ENCODE measurements around the gene EDC4. TPM values are rescaled to one million over a fixed set of nuclear protein-coding genes. Genes with fewer than 3 reads are reported as not detected.
A peak's percentile ranks its signal among the peaks of the same experiment; 100 is the strongest.

Gene EDC4
- total and polyA plus RNA-seq, 9 of the 15 experiments (the other 6 are each of a cell fraction or from before 2014, with no cell fraction given): 1.1 to 131 (median 74.0) TPM

- TF ChIP-seq, protein P1, sequence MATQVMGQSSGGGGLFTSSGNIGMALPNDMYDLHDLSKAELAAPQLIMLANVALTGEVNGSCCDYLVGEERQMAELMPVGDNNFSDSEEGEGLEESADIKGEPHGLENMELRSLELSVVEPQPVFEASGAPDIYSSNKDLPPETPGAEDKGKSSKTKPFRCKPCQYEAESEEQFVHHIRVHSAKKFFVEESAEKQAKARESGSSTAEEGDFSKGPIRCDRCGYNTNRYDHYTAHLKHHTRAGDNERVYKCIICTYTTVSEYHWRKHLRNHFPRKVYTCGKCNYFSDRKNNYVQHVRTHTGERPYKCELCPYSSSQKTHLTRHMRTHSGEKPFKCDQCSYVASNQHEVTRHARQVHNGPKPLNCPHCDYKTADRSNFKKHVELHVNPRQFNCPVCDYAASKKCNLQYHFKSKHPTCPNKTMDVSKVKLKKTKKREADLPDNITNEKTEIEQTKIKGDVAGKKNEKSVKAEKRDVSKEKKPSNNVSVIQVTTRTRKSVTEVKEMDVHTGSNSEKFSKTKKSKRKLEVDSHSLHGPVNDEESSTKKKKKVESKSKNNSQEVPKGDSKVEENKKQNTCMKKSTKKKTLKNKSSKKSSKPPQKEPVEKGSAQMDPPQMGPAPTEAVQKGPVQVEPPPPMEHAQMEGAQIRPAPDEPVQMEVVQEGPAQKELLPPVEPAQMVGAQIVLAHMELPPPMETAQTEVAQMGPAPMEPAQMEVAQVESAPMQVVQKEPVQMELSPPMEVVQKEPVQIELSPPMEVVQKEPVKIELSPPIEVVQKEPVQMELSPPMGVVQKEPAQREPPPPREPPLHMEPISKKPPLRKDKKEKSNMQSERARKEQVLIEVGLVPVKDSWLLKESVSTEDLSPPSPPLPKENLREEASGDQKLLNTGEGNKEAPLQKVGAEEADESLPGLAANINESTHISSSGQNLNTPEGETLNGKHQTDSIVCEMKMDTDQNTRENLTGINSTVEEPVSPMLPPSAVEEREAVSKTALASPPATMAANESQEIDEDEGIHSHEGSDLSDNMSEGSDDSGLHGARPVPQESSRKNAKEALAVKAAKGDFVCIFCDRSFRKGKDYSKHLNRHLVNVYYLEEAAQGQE (IDR thresholded peaks at IDR 0.05; ENCODE audit: borderline replicate concordance): peak; percentile 6; the same call in 1 of the 2 replicates
- TF ChIP-seq, protein P1 (CRISPR knock-in tag; IDR thresholded peaks at IDR 0.05; ENCODE audit: low read depth): no peak
- no peak for TF ChIP-seq FOXA1 (IDR thresholded peaks at IDR 0.05; ENCODE audit: borderline replicate concordance)
- no peak for TF ChIP-seq RBM22 (IDR thresholded peaks at IDR 0.05; ENCODE audit: low read depth, low read length, poor library complexity, severe bottlenecking)
- TF ChIP-seq ZNF263 (CRISPR knock-in tag; IDR thresholded peaks at IDR 0.05; ENCODE audit: borderline replicate concordance): no peak; the same call in 1 of the 2 replicates
- TF ChIP-seq HDAC3 (IDR thresholded peaks at IDR 0.05; ENCODE audit: borderline replicate concordance, partially characterized antibody): no peak
- peak; percentile 88 for TF ChIP-seq POLR2G (IDR thresholded peaks at IDR 0.05; ENCODE audit: low read depth, low read length)
- TF ChIP-seq CREB5 (CRISPR knock-in tag; IDR thresholded peaks at IDR 0.05): no peak
- TF ChIP-seq, protein P2, sequence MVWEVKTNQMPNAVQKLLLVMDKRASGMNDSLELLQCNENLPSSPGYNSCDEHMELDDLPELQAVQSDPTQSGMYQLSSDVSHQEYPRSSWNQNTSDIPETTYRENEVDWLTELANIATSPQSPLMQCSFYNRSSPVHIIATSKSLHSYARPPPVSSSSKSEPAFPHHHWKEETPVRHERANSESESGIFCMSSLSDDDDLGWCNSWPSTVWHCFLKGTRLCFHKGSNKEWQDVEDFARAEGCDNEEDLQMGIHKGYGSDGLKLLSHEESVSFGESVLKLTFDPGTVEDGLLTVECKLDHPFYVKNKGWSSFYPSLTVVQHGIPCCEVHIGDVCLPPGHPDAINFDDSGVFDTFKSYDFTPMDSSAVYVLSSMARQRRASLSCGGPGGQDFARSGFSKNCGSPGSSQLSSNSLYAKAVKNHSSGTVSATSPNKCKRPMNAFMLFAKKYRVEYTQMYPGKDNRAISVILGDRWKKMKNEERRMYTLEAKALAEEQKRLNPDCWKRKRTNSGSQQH (CRISPR knock-in tag; IDR thresholded peaks at IDR 0.05): no peak
- TF ChIP-seq, protein P3, sequence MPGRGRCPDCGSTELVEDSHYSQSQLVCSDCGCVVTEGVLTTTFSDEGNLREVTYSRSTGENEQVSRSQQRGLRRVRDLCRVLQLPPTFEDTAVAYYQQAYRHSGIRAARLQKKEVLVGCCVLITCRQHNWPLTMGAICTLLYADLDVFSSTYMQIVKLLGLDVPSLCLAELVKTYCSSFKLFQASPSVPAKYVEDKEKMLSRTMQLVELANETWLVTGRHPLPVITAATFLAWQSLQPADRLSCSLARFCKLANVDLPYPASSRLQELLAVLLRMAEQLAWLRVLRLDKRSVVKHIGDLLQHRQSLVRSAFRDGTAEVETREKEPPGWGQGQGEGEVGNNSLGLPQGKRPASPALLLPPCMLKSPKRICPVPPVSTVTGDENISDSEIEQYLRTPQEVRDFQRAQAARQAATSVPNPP (IDR thresholded peaks at IDR 0.05; ENCODE audit: borderline replicate concordance, insufficient read depth, insufficient read length): no peak
- no peak for TF ChIP-seq HMG20A (CRISPR knock-in tag; conservative IDR thresholded peaks at IDR 0.05)
- TF ChIP-seq NFYB (IDR thresholded peaks at IDR 0.05; ENCODE audit: extremely low read depth, insufficient read length): no peak
- no peak for TF ChIP-seq TARDBP (IDR thresholded peaks at IDR 0.05)
These were observed 30.9 kb upstream of the EDC4 start, which contains the start of gene THAP11 (continued) for GRCh38 chr16:67841816-67842508.
